BLaER1 (cell line): ENCODE results near the gene MBD5.

ENCODE experiments used
- H3K27ac ChIP-seq: shearing (Covaris generic); formaldehyde crosslinking; 2 replicates; pipeline ENCODE4 v1.8.1; 2022
- H3K27me3 ChIP-seq: shearing (Covaris generic); formaldehyde crosslinking; 2 replicates; pipeline ENCODE4 v1.8.1; 2022
- H3K36me3 ChIP-seq: shearing (Covaris generic); formaldehyde crosslinking; 2 replicates; pipeline ENCODE4 v1.8.1; 2022
- H3K4me1 ChIP-seq: shearing (Covaris generic); formaldehyde crosslinking; 2 replicates; pipeline ENCODE4 v1.8.1; 2022
- H3K4me2 ChIP-seq: shearing (Covaris generic); formaldehyde crosslinking; 2 replicates; pipeline ENCODE4 v1.8.1; 2022
- H3K4me3 ChIP-seq: shearing (Covaris generic); formaldehyde crosslinking; 2 replicates; pipeline ENCODE4 v1.8.1; 2022
- H3K9ac ChIP-seq: shearing (Covaris generic); formaldehyde crosslinking; 2 replicates; pipeline ENCODE4 v1.8.1; 2022
- H3K9me3 ChIP-seq: shearing (Covaris generic); formaldehyde crosslinking; 2 replicates; pipeline ENCODE4 v1.8.1; 2022
- H4K20me1 ChIP-seq: shearing (Covaris generic); formaldehyde crosslinking; 2 replicates; pipeline ENCODE4 v1.8.1; 2022
- Cebpa-rat ChIP-seq: shearing (Covaris generic); IDR thresholded peaks from 2 replicates; pipeline ENCODE4 v1.8.1; 2022

The MBD5 gene

DNA sequence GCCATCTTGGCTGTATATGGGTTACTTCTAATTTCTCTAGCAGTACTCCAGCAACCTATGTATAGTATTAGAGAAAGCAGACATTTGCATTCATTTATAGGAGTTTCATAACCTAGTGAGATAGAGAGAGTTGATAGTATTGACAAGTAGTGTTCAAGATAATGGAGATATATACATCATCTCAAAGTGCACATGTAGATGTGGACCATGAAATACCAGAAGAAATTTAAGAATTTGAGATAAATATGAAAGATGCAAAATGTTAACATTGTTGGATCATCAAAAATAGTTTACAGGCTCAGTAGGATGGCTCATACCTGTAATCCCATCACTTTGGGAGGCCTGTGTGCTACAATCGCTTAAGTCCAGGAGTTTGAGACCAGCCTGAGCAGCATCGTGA is 243.0 kb downstream of the MBD5 start:
- H3K4me3 ChIP-seq = no peak overlapping the region
- peaks cover 12% of the 10 kb centered on the region for H3K9me3 ChIP-seq
- no peaks in the 10 kb centered on the region for H4K20me1 ChIP-seq
- H3K36me3 ChIP-seq = peaks cover 17% of the 10 kb centered on the region
- H3K4me2 ChIP-seq = no peak overlapping the region
- H3K27me3 ChIP-seq = no peaks in the 10 kb centered on the region
- H3K4me1 ChIP-seq = no peaks in the 10 kb centered on the region
- no peak overlapping the region for H3K27ac ChIP-seq
- TF ChIP-seq Cebpa-rat = no peak
- H3K9ac ChIP-seq = no peak overlapping the region

GRCh38 chr2:148273158-148273691 is 252.3 kb downstream of the MBD5 start:
- no peaks in the 10 kb centered on the region; the same call in 1 of the 2 replicates for H3K36me3 ChIP-seq
- no peaks in the 10 kb centered on the region for H3K9me3 ChIP-seq
- TF ChIP-seq Cebpa-rat = no peak
- H3K4me2 ChIP-seq = no peak overlapping the region
- H3K27ac ChIP-seq = no peak overlapping the region
- H3K27me3 ChIP-seq = no peaks in the 10 kb centered on the region
- H3K4me3 ChIP-seq = no peak overlapping the region
- H3K9ac ChIP-seq = no peak overlapping the region
- no peaks in the 10 kb centered on the region for H3K4me1 ChIP-seq
- H4K20me1 ChIP-seq = no peaks in the 10 kb centered on the region

- Histone ChIP-seq H4K20me1 (0 out of 2 replicates have a peak, but pooled peaks cover 8% of the 10 kb centered on the region), H3K27ac (no peak overlapping the region), H3K4me3 (no peak overlapping the region), H3K9me3 (no peaks in the 10 kb centered on the region), H3K4me1 (no peaks in the 10 kb centered on the region), H3K4me2 (no peak overlapping the region), H3K9ac (no peak overlapping the region), H3K36me3 (no peaks in the 10 kb centered on the region), H3K27me3 (no peaks in the 10 kb centered on the region)
- no peak for TF ChIP-seq Cebpa-rat
Measured at GRCh38 chr2:148279216-148279615, 258.3 kb downstream of the MBD5 start.

DNA sequence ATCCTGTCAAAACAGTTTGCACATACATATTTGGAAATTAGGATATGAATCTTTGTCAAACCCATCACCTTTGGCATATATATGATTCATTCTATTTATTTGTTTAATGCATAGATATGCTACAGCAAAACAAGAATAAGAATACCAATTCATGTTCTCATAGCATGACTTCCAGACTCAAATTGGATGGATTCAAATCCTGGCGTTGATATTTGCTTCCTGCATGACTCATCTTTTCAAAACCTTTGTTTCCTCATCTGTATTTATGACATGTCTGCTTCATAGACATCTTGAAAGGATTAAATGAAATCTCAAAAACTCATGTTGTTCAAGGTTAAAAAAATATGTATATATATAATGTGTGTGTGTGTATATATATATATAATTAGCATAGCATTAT is 261.3 kb downstream of the MBD5 start:
- 0 out of 2 replicates have a peak, but pooled peaks cover 8% of the 10 kb centered on the region for H4K20me1 ChIP-seq

DNA sequence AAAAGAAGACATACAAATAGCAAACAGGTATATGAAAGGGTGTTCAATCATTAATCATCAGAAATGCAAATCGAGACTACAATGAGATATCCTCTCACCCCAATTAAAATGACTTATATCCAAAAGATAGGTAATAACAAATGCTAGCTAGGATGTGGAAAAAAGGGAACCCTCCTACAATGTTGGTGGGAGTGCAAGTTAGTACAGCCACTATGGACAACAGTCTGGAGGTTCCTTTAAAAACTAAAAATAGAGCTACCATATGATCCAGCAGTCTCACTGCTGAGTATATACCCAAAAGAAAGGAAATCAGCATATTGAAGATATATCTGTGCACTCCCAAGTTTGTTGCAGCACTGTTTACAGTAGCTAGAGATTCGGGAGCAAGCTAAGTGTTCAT is 271.5 kb downstream of the MBD5 start:
- peaks cover 4% of the 10 kb centered on the region; the same call in 1 of the 2 replicates for H3K36me3 ChIP-seq
- H3K27me3 ChIP-seq = no peaks in the 10 kb centered on the region
- no peaks in the 10 kb centered on the region for H3K9me3 ChIP-seq
- no peaks in the 10 kb centered on the region for H3K4me1 ChIP-seq
- no peak overlapping the region for H3K4me2 ChIP-seq
- no peak overlapping the region for H3K27ac ChIP-seq
- no peaks in the 10 kb centered on the region; the same call in 1 of the 2 replicates for H4K20me1 ChIP-seq
- no peak overlapping the region for H3K4me3 ChIP-seq
- H3K9ac ChIP-seq = no peak overlapping the region
- no peak for TF ChIP-seq Cebpa-rat

More for the DNA sequence above, 261.3 kb downstream of the MBD5 start:
- Histone ChIP-seq H3K9me3 (no peaks in the 10 kb centered on the region), H3K27ac (no peak overlapping the region), H3K9ac (no peak overlapping the region), H3K4me1 (no peaks in the 10 kb centered on the region), H3K36me3 (no peaks in the 10 kb centered on the region), H3K27me3 (no peaks in the 10 kb centered on the region), H3K4me3 (no peak overlapping the region), H3K4me2 (no peak overlapping the region)
- no peak for TF ChIP-seq Cebpa-rat

- H3K9ac ChIP-seq = no peak overlapping the region
- no peak for TF ChIP-seq Cebpa-rat
- no peaks in the 10 kb centered on the region for H3K27me3 ChIP-seq
- H3K27ac ChIP-seq = no peak overlapping the region
- H3K4me3 ChIP-seq = no peak overlapping the region
- H4K20me1 ChIP-seq = no peaks in the 10 kb centered on the region
- H3K4me2 ChIP-seq = no peak overlapping the region
- H3K4me1 ChIP-seq = no peaks in the 10 kb centered on the region
- H3K36me3 ChIP-seq = no peaks in the 10 kb centered on the region
- H3K9me3 ChIP-seq = no peaks in the 10 kb centered on the region
Measured at GRCh38 chr2:148298196-148298595, 277.3 kb downstream of the MBD5 start.

GRCh38 chr2:148299616-148300015 is 278.7 kb downstream of the MBD5 start:
- Histone ChIP-seq H3K4me3 (no peak overlapping the region), H3K27ac (no peak overlapping the region), H3K9ac (no peak overlapping the region), H3K9me3 (no peaks in the 10 kb centered on the region), H3K27me3 (no peaks in the 10 kb centered on the region), H3K4me2 (no peak overlapping the region), H3K4me1 (no peaks in the 10 kb centered on the region), H3K36me3 (no peaks in the 10 kb centered on the region), H4K20me1 (no peaks in the 10 kb centered on the region)
- TF ChIP-seq Cebpa-rat = no peak

GRCh38 chr2:148300544-148300943 is 279.7 kb downstream of the MBD5 start:
- H3K27ac ChIP-seq = no peak overlapping the region
- no peak overlapping the region for H3K4me2 ChIP-seq
- no peaks in the 10 kb centered on the region for H3K4me1 ChIP-seq
- H3K4me3 ChIP-seq = no peak overlapping the region
- no peaks in the 10 kb centered on the region for H4K20me1 ChIP-seq
- H3K9me3 ChIP-seq = no peaks in the 10 kb centered on the region
- TF ChIP-seq Cebpa-rat = no peak
- H3K9ac ChIP-seq = no peak overlapping the region
- H3K36me3 ChIP-seq = no peaks in the 10 kb centered on the region
- H3K27me3 ChIP-seq = no peaks in the 10 kb centered on the region

DNA sequence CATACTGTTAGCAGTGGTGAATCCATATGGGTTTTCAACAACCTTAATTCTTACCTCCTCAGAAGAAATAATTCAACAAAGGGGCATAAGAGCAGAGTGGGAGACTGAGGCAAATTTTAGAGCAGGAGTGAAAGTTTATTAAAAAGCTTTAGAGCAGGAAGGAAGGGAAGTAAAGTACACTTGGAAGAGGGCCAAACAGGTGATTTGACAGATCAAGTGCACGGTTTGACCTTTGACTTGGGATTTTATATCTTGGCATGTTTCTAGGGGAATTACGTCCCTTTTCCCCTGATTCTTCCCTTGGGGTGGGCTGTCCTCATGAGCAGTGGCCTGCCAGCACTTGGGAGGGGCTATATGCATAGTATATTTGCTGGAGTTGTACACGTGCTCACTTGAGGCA is 280.5 kb downstream of the MBD5 start:
- H3K36me3 ChIP-seq = no peaks in the 10 kb centered on the region
- H3K9ac ChIP-seq = no peak overlapping the region
- no peak for TF ChIP-seq Cebpa-rat
- no peak overlapping the region for H3K27ac ChIP-seq
- no peak overlapping the region for H3K4me3 ChIP-seq
- no peak overlapping the region for H3K4me2 ChIP-seq
- H3K4me1 ChIP-seq = no peaks in the 10 kb centered on the region
- H3K27me3 ChIP-seq = no peaks in the 10 kb centered on the region
- H4K20me1 ChIP-seq = no peaks in the 10 kb centered on the region
- H3K9me3 ChIP-seq = no peaks in the 10 kb centered on the region

- Histone ChIP-seq H3K4me3 (no peak overlapping the region), H3K27me3 (no peaks in the 10 kb centered on the region), H3K36me3 (no peaks in the 10 kb centered on the region), H4K20me1 (no peaks in the 10 kb centered on the region), H3K27ac (no peak overlapping the region), H3K9ac (no peak overlapping the region), H3K9me3 (no peaks in the 10 kb centered on the region), H3K4me1 (no peaks in the 10 kb centered on the region), H3K4me2 (no peak overlapping the region)
- TF ChIP-seq Cebpa-rat = no peak
Measured at GRCh38 chr2:148302526-148302925, 281.6 kb downstream of the MBD5 start.

DNA sequence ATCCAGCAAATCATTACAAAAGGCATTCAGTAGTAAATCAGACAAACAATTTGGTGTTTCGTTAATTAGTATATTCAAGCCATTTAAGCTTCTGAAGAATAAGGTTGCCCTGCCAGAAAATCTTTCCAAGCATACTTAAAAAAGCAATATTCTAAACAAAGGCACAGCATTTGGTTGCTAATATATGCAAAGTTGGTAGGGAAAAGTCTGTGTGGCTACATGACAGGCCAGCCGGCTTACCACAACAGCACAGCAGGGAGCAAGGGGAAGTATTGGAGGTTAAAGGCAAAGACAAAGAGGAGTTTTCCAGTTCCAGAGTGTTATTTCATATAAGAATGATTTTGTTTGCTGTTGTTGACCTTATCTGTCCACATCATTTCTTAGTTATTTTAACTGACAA is 282.3 kb downstream of the MBD5 start:
- H3K36me3 ChIP-seq = no peaks in the 10 kb centered on the region
- H3K27me3 ChIP-seq = no peaks in the 10 kb centered on the region
- no peak overlapping the region for H3K27ac ChIP-seq
- H3K4me3 ChIP-seq = no peak overlapping the region
- H3K4me1 ChIP-seq = no peaks in the 10 kb centered on the region
- no peaks in the 10 kb centered on the region for H3K9me3 ChIP-seq
- H3K4me2 ChIP-seq = no peak overlapping the region
- no peaks in the 10 kb centered on the region for H4K20me1 ChIP-seq
- no peak overlapping the region for H3K9ac ChIP-seq
- no peak for TF ChIP-seq Cebpa-rat
